Activated CD4-positive, alpha-beta memory T cell treated with anti-CD3 and anti-CD28 coated beads, Interleukin-2, amount 10 ng/mL, durations not matched to agents 7 days and 5 days (primary cell): ENCODE results near the gene CHEK2. TPM values are rescaled to one million over a fixed set of nuclear protein-coding genes. Genes with fewer than 3 reads are reported as not detected.

Experiments
- CTCF ChIA-PET: fragments of 350-600 bp; sonication (Branson Sonifier 250); formaldehyde crosslinking; loops from one replicate; lab custom pipeline; 2021; ENCODE audit warnings: antibody characterized with exemption, inconsistent platforms; lab: Charles Lee
- POLR2A ChIA-PET: fragments of 350-600 bp; sonication (Branson Sonifier 250); formaldehyde crosslinking; loops from one replicate; lab custom pipeline; 2021; ENCODE audit warnings: antibody characterized with exemption; lab: Charles Lee
- DNase-seq: peaks from one replicate; pipeline ENCODE4 v3.0.0-alpha.2; 2020
- H3K27ac Mint-ChIP-seq: one replicate; pipeline ENCODE4 v1.8.0; 2021; ENCODE audit warnings: mild to moderate bottlenecking, mixed read lengths
- H3K27me3 Mint-ChIP-seq: one replicate; pipeline ENCODE4 v1.8.0; 2021; ENCODE audit warnings: mixed read lengths
- H3K36me3 Mint-ChIP-seq: one replicate; pipeline ENCODE4 v1.8.0; 2021; ENCODE audit warnings: low read depth, mixed read lengths
- H3K4me1 Mint-ChIP-seq: one replicate; pipeline ENCODE4 v1.8.0; 2021; ENCODE audit warnings: mixed read lengths
- H3K4me3 Mint-ChIP-seq: one replicate; pipeline ENCODE4 v1.8.0; 2021; ENCODE audit warnings: mild to moderate bottlenecking, mixed read lengths
- H3K9me3 Mint-ChIP-seq: one replicate; pipeline ENCODE4 v1.8.0; 2021; ENCODE audit warnings: mixed read lengths
- total RNA-seq, 2 experiments: library from RNA; stranded (reverse); gene quantifications; one replicate each; pipeline ENCODE4 v1.2.3, GENCODE V29; 2021

Gene CHEK2
- 10 to 100 TPM; 38.7 to 39.8 TPM for total RNA-seq

- Mint-ChIP-seq H3K4me1 (peaks cover 51% of the 10 kb centered on the region), H3K27me3 (no peaks in the 10 kb centered on the region), H3K9me3 (no peaks in the 10 kb centered on the region), H3K36me3 (peaks cover 37% of the 10 kb centered on the region), H3K4me3 (peak within 1 kb of the TSS; percentile 94), H3K27ac (peak within 1 kb of the TSS; percentile 89)
- ChIA-PET CTCF (interaction anchor here (0.7 to 1.5 kb wide), 4 partner anchors 17 to 141 kb away, joined by 3 to 4 read pairs (median 3); partner anchors contain the start of gene CCDC117), POLR2A (interaction anchor here (0.7 to 2.2 kb wide), 14 partner anchors 8 to 527 kb away, joined by 3 to 15 read pairs (median 4); partner anchors contain the start of genes CCDC117 and XBP1)
- DNase-seq = peak; percentile 98
These were observed at the start of gene CHEK2, which contains the start of gene HSCB for GRCh38 chr22:28741785-28742561. CHEK2 (minus strand) TSS chr22:28741820; CDS start chr22:28734721, 7,099 bp downstream. HSCB (plus strand) TSS chr22:28742039; CDS start chr22:28742096, 57 bp downstream.

- no peaks in the 10 kb centered on the region for H3K9me3 Mint-ChIP-seq
- CTCF ChIA-PET = interaction anchor here (0.9 to 6.6 kb wide), 9 partner anchors 8 to 192 kb away, joined by 3 to 52 read pairs (median 4); partner anchors contain the start of gene XBP1
- peaks cover 54% of the 10 kb centered on the region for H3K4me1 Mint-ChIP-seq
- H3K27me3 Mint-ChIP-seq = no peaks in the 10 kb centered on the region
- no peak overlapping the region for H3K4me3 Mint-ChIP-seq
- POLR2A ChIA-PET = interaction anchor here (1.1 to 15.8 kb wide), 4 partner anchors 9 to 50 kb away, joined by 3 to 348 read pairs (median 8); partner anchors contain the start of gene XBP1
- no peak for DNase-seq
- H3K27ac Mint-ChIP-seq = no peak overlapping the region
- peaks cover 64% of the 10 kb centered on the region for H3K36me3 Mint-ChIP-seq
These were observed 49.5 kb upstream of the CHEK2 start for GRCh38 chr22:28791124-28791523.

GRCh38 chr22:28788601-28789000 lies 47.0 kb upstream of the CHEK2 start:
- H3K27me3 Mint-ChIP-seq = no peaks in the 10 kb centered on the region
- H3K4me3 Mint-ChIP-seq = no peak overlapping the region
- POLR2A ChIA-PET = interaction anchor here (1.6 to 4.8 kb wide), 2 partner anchors 11 to 24 kb away, joined by 4 to 44 read pairs; partner anchors contain the start of gene XBP1
- H3K9me3 Mint-ChIP-seq = no peaks in the 10 kb centered on the region
- H3K27ac Mint-ChIP-seq = no peak overlapping the region
- H3K36me3 Mint-ChIP-seq = peaks cover 62% of the 10 kb centered on the region
- CTCF ChIA-PET = interaction anchor here (0.6 to 6.6 kb wide), 4 partner anchors 40 to 252 kb away, joined by 3 to 52 read pairs (median 4); no protein-coding TSS in a partner anchor
- no peak for DNase-seq
- peaks cover 33% of the 10 kb centered on the region for H3K4me1 Mint-ChIP-seq

- Mint-ChIP-seq H3K9me3 (no peaks in the 10 kb centered on the region), H3K4me3 (no peak overlapping the region), H3K27ac (no peak overlapping the region), H3K36me3 (peaks cover 58% of the 10 kb centered on the region), H3K27me3 (no peaks in the 10 kb centered on the region), H3K4me1 (peaks cover 16% of the 10 kb centered on the region)
- CTCF ChIA-PET = interaction anchor here (0.6 to 1.7 kb wide), 5 partner anchors 12 to 461 kb away, joined by 3 to 5 read pairs (median 3); partner anchors contain the start of gene CCDC117
- no peak for DNase-seq
- POLR2A ChIA-PET = interaction anchor here (0.9 to 2.0 kb wide), 3 partner anchors 11 to 28 kb away, joined by 4 to 11 read pairs (median 6); partner anchors contain the start of gene XBP1
These were observed 42.4 kb upstream of the CHEK2 start for GRCh38 chr22:28783786-28784671.

DNA sequence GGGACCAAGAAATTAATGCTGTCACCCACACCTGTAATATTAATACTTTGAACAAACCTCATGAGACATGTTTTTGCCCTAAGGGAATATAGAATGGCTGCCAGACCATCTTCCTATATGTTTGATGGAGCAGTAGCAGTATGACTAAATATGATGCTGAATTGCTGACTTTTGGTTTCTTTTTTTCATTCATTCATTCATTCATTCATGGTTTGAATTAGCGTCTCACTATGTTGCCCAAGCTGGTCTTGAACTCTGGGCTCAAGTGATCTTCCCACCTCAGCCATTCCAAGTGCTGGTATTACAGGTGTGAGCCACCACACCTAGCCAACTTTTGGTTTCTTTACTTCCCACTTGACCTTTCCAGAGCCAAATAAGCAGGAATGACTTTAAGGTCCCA lies 38.7 kb upstream of the CHEK2 start:
- H3K4me3 Mint-ChIP-seq = no peak overlapping the region
- H3K4me1 Mint-ChIP-seq = peaks cover 23% of the 10 kb centered on the region
- no peak for DNase-seq
- no peaks in the 10 kb centered on the region for H3K9me3 Mint-ChIP-seq
- no peak overlapping the region for H3K27ac Mint-ChIP-seq
- POLR2A ChIA-PET = interaction anchor here (0.9 to 3.5 kb wide), 2 partner anchors 20 to 28 kb away, joined by 3 to 13 read pairs; partner anchors contain the start of gene XBP1
- CTCF ChIA-PET = interaction anchor here (0.9 to 1.1 kb wide), 2 partner anchors 8 to 11 kb away, joined by 4 read pairs; partner anchors contain the start of gene CCDC117
- H3K36me3 Mint-ChIP-seq = peaks cover 56% of the 10 kb centered on the region
- no peaks in the 10 kb centered on the region for H3K27me3 Mint-ChIP-seq

GRCh38 chr22:28779833-28780232 lies 38.2 kb upstream of the CHEK2 start:
- peaks cover 25% of the 10 kb centered on the region for H3K4me1 Mint-ChIP-seq
- H3K27ac Mint-ChIP-seq = no peak overlapping the region
- no peak for DNase-seq
- no peaks in the 10 kb centered on the region for H3K27me3 Mint-ChIP-seq
- H3K36me3 Mint-ChIP-seq = peaks cover 56% of the 10 kb centered on the region
- CTCF ChIA-PET = no interaction called here
- no peak overlapping the region for H3K4me3 Mint-ChIP-seq
- POLR2A ChIA-PET = interaction anchor here (3.5 kb wide), 1 partner anchor 21 kb away, joined by 13 read pairs; the partner anchor contains the start of gene XBP1
- no peaks in the 10 kb centered on the region for H3K9me3 Mint-ChIP-seq

- DNase-seq = no peak
- POLR2A ChIA-PET = interaction anchor here (0.9 to 3.3 kb wide), 3 partner anchors 19 to 33 kb away, joined by 3 to 93 read pairs (median 15); partner anchors contain the start of genes CHEK2, HSCB and XBP1
- Mint-ChIP-seq H3K4me3 (peak overlapping the region; percentile 64), H3K9me3 (no peaks in the 10 kb centered on the region), H3K4me1 (peaks cover 27% of the 10 kb centered on the region), H3K27ac (peak overlapping the region; percentile 56), H3K27me3 (peaks cover 3% of the 10 kb centered on the region), H3K36me3 (peaks cover 36% of the 10 kb centered on the region)
- CTCF ChIA-PET = interaction anchor here (0.6 to 2.4 kb wide), 7 partner anchors 11 to 1323 kb away, joined by 3 to 10 read pairs (median 4); no protein-coding TSS in a partner anchor
These were observed 32.8 kb upstream of the CHEK2 start for GRCh38 chr22:28774378-28774777.

GRCh38 chr22:28773461-28773867 lies 31.8 kb upstream of the CHEK2 start:
- H3K36me3 Mint-ChIP-seq = peaks cover 36% of the 10 kb centered on the region
- no peak for DNase-seq
- H3K4me3 Mint-ChIP-seq = peak overlapping the region; percentile 96

GRCh38 chr22:28772633-28773460 lies 31.2 kb upstream of the CHEK2 start, which contains the start of gene CCDC117:
CCDC117 (plus strand) TSS chr22:28772695; CDS start chr22:28772850, 155 bp downstream.
- Mint-ChIP-seq H3K9me3 (peaks cover 6% of the 10 kb centered on the region), H3K4me1 (peaks cover 24% of the 10 kb centered on the region), H3K4me3 (peak within 1 kb of the TSS; percentile 96), H3K27ac (peak within 1 kb of the TSS; percentile 97), H3K36me3 (peaks cover 32% of the 10 kb centered on the region), H3K27me3 (peaks cover 3% of the 10 kb centered on the region)
- DNase-seq = peak; percentile 95
- ChIA-PET POLR2A (interaction anchor here (0.8 to 3.3 kb wide), 16 partner anchors 12 to 854 kb away, joined by 3 to 93 read pairs (median 5); partner anchors contain the start of genes CHEK2, HSCB, PITPNB and XBP1), CTCF (interaction anchor here (0.6 to 2.4 kb wide), 15 partner anchors 8 to 854 kb away, joined by 3 to 10 read pairs (median 3); partner anchors contain the start of genes CHEK2, HSCB and PITPNB)

More at GRCh38 chr22:28773461-28773867, 31.8 kb upstream of the CHEK2 start:
- peaks cover 3% of the 10 kb centered on the region for H3K27me3 Mint-ChIP-seq
- ChIA-PET POLR2A (interaction anchor here (0.8 to 3.3 kb wide), 11 partner anchors 13 to 56 kb away, joined by 3 to 93 read pairs (median 10); partner anchors contain the start of genes CHEK2, HSCB and XBP1), CTCF (interaction anchor here (1.0 to 2.4 kb wide), 8 partner anchors 17 to 854 kb away, joined by 3 to 10 read pairs (median 4); partner anchors contain the start of gene PITPNB)
- peaks cover 6% of the 10 kb centered on the region for H3K9me3 Mint-ChIP-seq
- H3K4me1 Mint-ChIP-seq = peaks cover 24% of the 10 kb centered on the region
- peak overlapping the region; percentile 97 for H3K27ac Mint-ChIP-seq

- Mint-ChIP-seq H3K36me3 (peaks cover 26% of the 10 kb centered on the region), H3K9me3 (peaks cover 6% of the 10 kb centered on the region), H3K27ac (no peak overlapping the region), H3K27me3 (peaks cover 3% of the 10 kb centered on the region), H3K4me3 (no peak overlapping the region), H3K4me1 (peaks cover 24% of the 10 kb centered on the region)
- DNase-seq = no peak
- ChIA-PET POLR2A (interaction anchor here (2.4 to 2.6 kb wide), 2 partner anchors 28 to 41 kb away, joined by 13 to 15 read pairs; no protein-coding TSS in a partner anchor), CTCF (interaction anchor here (1.6 to 2.2 kb wide), 2 partner anchors 11 to 26 kb away, joined by 4 to 6 read pairs; no protein-coding TSS in a partner anchor)
These were observed 29.7 kb upstream of the CHEK2 start for GRCh38 chr22:28771195-28771791.
